Neutrophil (primary cell): ENCODE data around the gene PDZRN4.
"Not testable (repeated sequence)": the region's sequence is repeated elsewhere in the genome, so short reads cannot be mapped to it uniquely, and the experiment has no call there.

Experiments used
- H3K27ac ChIP-seq: fragments of 200-600 bp; sonication (generic); 2 replicates; pipeline ENCODE4 v1.5.1; 2016; ENCODE audit warnings: mild to moderate bottlenecking, moderate library complexity
- H3K27me3 ChIP-seq: fragments of 200-600 bp; sonication (generic); 2 replicates; pipeline ENCODE4 v1.6.0; 2016; ENCODE audit warnings: mild to moderate bottlenecking
- H3K36me3 ChIP-seq: fragments of 200-600 bp; sonication (generic); 2 replicates; pipeline ENCODE4 v1.5.1; 2017
- H3K4me1 ChIP-seq, 2 experiments: fragments of 200-600 bp in 1 of 2; sonication (generic) in 1 of 2; 1 replicate in 1 of 2; 2 replicates in 1 of 2; pipeline versions ENCODE4 v1.5.1 to v1.6.1; 2013 to 2016; ENCODE audit warnings: low read depth in 1 of 2, low read length in 1 of 2, mild to moderate bottlenecking in 1 of 2, moderate library complexity in 1 of 2; ENCODE audit not compliant: control insufficient read depth in 1 of 2, insufficient read depth in 1 of 2
- H3K4me3 ChIP-seq, 2 experiments: fragments of 200-600 bp in 1 of 2; sonication (generic) in 1 of 2; 1 replicate in 1 of 2; 2 replicates in 1 of 2; pipeline ENCODE4 v1.5.1; 2013 to 2016; ENCODE audit warnings: low read depth in 1 of 2, low read length in 1 of 2, mild to moderate bottlenecking in 1 of 2, moderate library complexity in 1 of 2
- H3K9me3 ChIP-seq: fragments of 200-600 bp; sonication (generic); 2 replicates; pipeline ENCODE4 v1.5.1; 2016
- TF ChIP-seq, protein P1 (sequence below): fragments of 200-600 bp; sonication (generic); IDR thresholded peaks from 2 replicates; pipeline ENCODE4 v1.5.1; 2016; ENCODE audit warnings: antibody characterized with exemption

PDZRN4 gene

DNA sequence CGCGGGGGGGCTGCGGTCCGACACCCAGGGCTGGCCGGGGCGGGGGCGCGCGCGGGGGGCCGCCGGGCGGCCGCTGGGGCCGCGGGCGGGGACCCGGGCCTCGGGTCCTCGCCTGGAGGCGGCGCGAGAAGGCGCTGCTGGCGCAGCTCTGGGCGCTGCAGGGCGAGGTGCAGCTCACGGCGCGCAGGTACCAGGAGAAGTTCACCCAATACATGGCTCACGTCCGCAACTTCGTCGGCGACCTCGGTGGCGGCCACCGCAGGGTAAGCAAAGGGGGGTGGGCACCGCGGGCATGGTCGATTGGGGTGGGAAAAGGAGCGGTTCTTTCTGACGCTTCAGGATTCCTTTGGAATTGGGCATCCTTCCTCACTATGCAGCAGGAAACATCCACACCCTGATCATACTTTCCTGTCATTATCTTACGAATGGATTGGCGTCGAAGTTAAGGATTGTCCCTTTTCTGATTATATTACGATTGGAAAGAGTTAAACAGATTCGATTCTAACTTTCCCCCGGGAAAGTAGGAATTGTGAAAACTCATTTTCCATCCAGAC is 798 bp downstream of the PDZRN4 start:
- no peaks in the 10 kb centered on the region for H3K36me3 ChIP-seq
- TF ChIP-seq, protein P1, sequence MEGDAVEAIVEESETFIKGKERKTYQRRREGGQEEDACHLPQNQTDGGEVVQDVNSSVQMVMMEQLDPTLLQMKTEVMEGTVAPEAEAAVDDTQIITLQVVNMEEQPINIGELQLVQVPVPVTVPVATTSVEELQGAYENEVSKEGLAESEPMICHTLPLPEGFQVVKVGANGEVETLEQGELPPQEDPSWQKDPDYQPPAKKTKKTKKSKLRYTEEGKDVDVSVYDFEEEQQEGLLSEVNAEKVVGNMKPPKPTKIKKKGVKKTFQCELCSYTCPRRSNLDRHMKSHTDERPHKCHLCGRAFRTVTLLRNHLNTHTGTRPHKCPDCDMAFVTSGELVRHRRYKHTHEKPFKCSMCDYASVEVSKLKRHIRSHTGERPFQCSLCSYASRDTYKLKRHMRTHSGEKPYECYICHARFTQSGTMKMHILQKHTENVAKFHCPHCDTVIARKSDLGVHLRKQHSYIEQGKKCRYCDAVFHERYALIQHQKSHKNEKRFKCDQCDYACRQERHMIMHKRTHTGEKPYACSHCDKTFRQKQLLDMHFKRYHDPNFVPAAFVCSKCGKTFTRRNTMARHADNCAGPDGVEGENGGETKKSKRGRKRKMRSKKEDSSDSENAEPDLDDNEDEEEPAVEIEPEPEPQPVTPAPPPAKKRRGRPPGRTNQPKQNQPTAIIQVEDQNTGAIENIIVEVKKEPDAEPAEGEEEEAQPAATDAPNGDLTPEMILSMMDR, result no peak
- H3K9me3 ChIP-seq, result no peaks in the 10 kb centered on the region
- peaks cover 0 to 4% of the 10 kb centered on the region in 2 experiments for H3K4me1 ChIP-seq
- H3K27me3 ChIP-seq, result peaks cover 79% of the 10 kb centered on the region
- H3K27ac ChIP-seq, result no peak overlapping the region
- H3K4me3 ChIP-seq, result no peak overlapping the region

DNA sequence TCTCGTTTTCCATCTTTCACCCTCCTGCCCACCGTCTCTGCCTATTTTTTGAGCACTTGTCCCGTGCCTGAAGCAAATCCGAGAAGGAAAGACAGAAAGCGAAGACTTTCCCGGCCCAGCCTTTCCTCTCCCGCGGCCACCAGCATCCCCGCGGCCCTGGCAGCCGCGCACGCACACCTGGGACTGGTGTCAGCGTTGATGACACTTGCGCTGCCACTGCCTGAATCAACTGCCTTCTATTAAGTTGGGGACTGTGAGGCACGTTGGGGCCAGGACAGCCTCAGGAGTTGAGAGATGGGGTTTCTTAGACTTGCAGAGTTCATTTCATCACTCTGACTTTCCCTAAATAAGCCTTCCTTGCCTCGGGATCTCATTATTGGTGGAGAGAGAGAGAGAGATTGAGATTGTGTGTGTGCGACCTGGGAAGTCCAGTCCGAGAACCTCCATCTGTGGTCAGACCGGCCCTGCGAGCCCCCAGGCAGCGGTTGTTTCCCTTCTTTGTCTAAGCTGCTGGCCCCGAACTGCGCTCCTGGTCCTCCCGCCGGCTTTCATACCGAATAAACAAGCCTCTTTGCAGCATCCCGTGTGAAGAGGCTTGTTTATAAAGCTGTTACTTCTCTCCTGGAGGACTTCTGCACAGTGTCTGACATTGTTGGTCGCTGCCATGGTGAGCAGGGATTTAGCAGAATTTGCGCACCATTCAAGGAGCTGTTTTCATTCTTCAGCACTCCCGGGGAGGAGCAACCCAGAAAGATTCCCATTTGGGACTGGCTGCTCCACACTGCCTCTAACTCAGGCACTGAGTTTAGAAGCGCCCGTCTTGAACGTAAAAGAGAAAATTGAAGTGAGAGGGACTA is 1.5 kb downstream of the PDZRN4 start:
- TF ChIP-seq, protein P1, result no peak
- H3K4me3 ChIP-seq, result no peak overlapping the region
- H3K9me3 ChIP-seq, result no peaks in the 10 kb centered on the region

DNA sequence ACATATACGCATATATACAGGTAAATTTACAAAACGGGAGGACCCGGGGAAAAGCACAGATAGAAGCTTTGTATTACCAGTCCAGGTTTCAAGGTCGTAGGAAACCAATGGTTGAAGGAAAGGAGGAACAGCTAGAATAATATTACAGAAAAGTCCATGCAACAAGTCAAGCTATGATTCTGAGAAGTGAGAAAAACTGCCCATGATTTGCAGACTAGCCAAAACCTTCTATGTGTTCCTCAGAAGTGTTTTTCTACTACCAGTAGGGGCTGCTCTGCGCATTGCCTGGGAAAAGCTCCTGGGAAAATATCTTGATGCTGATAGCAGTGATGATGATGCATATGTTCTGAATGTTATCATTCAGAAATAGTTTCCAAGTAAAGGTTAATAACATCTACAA is 2.2 kb downstream of the PDZRN4 start:
- TF ChIP-seq, protein P1, result no peak
- Histone ChIP-seq H3K4me3 (no peak overlapping the region), H3K9me3 (no peaks in the 10 kb centered on the region), H3K27ac (no peak overlapping the region), H3K36me3 (no peaks in the 10 kb centered on the region), H3K4me1 (peaks cover 0 to 4% of the 10 kb centered on the region in 2 experiments), H3K27me3 (peaks cover 86% of the 10 kb centered on the region)

More for the DNA sequence above, 1.5 kb downstream of the PDZRN4 start:
- H3K36me3 ChIP-seq, result no peaks in the 10 kb centered on the region
- H3K27me3 ChIP-seq, result peaks cover 86% of the 10 kb centered on the region
- H3K27ac ChIP-seq, result no peak overlapping the region
- peaks cover 0 to 4% of the 10 kb centered on the region in 2 experiments for H3K4me1 ChIP-seq

DNA sequence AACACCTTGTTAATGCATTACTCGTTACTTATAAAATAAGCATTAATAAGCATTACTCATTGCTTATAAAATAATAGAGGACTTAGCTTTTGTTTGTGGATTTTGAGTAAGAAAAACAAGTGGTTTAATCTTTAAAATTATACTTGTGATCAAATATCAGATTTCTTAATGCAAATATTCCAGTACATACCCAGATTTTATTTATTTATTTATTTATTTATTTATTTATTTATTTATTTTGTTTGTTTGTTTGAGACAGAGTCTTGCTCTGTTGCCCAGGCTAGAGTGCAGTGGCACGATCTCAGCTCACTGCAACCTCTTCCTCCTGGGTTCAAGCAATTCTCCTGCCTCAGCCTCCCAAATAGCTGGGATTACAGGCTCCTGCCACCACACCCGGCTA is 3.4 kb downstream of the PDZRN4 start:
- H3K9me3 ChIP-seq, H3K4me1 ChIP-seq, H3K4me3 ChIP-seq, H3K27ac ChIP-seq, H3K36me3 ChIP-seq: not testable (repeated sequence)
- peaks cover 77% of the 10 kb centered on the region for H3K27me3 ChIP-seq

DNA sequence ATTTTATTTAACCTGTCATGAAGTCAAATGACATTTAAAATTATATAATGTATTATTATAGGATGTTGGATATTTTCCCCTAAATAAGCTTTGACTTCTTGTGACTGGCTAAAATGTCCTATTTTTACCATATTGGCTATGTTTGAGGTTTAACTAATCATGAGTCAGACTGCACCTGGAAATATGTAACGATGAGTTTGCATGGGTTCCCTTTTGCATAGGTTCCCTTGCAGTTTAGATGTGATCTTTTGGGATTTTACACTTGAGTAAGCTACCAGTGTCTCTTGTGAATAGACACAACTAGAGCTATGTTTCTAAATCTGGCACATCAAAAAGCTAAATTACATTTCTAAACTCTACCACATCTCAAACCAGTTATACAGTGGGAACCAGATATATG is 5.2 kb downstream of the PDZRN4 start:
- H3K27me3 ChIP-seq, result peaks cover 59% of the 10 kb centered on the region
- H3K4me3 ChIP-seq, result no peak overlapping the region
- H3K9me3 ChIP-seq, result no peaks in the 10 kb centered on the region
- peaks cover 0 to 2% of the 10 kb centered on the region in 2 experiments for H3K4me1 ChIP-seq
- TF ChIP-seq, protein P1, result no peak
- no peaks in the 10 kb centered on the region for H3K36me3 ChIP-seq
- H3K27ac ChIP-seq, result no peak overlapping the region

DNA sequence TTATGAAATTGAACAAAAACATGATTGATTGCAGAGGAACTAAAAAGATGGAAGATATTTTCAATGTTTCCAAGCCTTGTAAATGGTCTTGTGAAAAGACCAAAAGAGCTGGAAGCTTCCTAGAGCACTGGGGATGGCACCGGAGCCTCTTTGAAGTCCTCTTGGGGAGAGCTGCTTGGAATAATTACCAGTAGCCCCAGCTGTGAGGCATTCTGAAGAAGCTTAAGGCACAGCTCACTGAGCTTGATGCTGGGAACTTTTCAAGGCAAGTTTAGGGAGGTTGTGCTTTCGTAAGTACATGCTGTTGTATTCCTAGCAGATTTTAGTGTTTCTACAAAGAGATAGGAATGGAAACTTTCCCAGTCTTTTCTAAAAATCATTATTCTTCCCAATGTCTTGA is 13.9 kb downstream of the PDZRN4 start:
- TF ChIP-seq, protein P1, result no peak
- H3K4me1 ChIP-seq, result no peaks in the 10 kb centered on the region
- no peaks in the 10 kb centered on the region for H3K36me3 ChIP-seq
- H3K4me3 ChIP-seq, result no peak overlapping the region
- no peaks in the 10 kb centered on the region for H3K27me3 ChIP-seq
- no peaks in the 10 kb centered on the region for H3K9me3 ChIP-seq
- H3K27ac ChIP-seq, result no peak overlapping the region
